ENCODE measurements around the gene YY1AP1. TPM values are rescaled to one million over a fixed set of nuclear protein-coding genes. Genes with fewer than 3 reads are reported as not detected.
"Not testable (repeated sequence)": the region's sequence is repeated elsewhere in the genome, so short reads cannot be mapped to it uniquely, and the experiment has no call there.

YY1AP1 gene
- total RNA-seq, 1 experiment from 2014 or later, result 88.5 TPM

- Mint-ChIP-seq H3K9me3 (ENCODE audit: unreplicated experiment) (peaks cover 13% of the 10 kb centered on the region), H3K27ac (ENCODE audit: low read depth, unreplicated experiment) (no peak overlapping the region), H3K4me1 (ENCODE audit: insufficient read depth, unreplicated experiment) (peaks cover 5% of the 10 kb centered on the region), H3K36me3 (ENCODE audit: insufficient read depth, unreplicated experiment) (no peaks in the 10 kb centered on the region), H3K4me3 (ENCODE audit: unreplicated experiment) (no peak overlapping the region), H3K27me3 (ENCODE audit: insufficient read depth, unreplicated experiment) (no peaks in the 10 kb centered on the region)
- ChIA-PET CTCF (interaction anchor here (0.5 to 1.6 kb wide), 2 partner anchors 12 to 312 kb away, joined by 3 to 5 read pairs; no protein-coding TSS in a partner anchor), POLR2A (interaction anchor here (0.6 to 0.9 kb wide), 3 partner anchors 12 to 82 kb away, joined by 3 to 6 read pairs (median 3); no protein-coding TSS in a partner anchor)
- DNase-seq (ENCODE audit: unreplicated experiment), result no peak
- TF ChIP-seq, protein P1, sequence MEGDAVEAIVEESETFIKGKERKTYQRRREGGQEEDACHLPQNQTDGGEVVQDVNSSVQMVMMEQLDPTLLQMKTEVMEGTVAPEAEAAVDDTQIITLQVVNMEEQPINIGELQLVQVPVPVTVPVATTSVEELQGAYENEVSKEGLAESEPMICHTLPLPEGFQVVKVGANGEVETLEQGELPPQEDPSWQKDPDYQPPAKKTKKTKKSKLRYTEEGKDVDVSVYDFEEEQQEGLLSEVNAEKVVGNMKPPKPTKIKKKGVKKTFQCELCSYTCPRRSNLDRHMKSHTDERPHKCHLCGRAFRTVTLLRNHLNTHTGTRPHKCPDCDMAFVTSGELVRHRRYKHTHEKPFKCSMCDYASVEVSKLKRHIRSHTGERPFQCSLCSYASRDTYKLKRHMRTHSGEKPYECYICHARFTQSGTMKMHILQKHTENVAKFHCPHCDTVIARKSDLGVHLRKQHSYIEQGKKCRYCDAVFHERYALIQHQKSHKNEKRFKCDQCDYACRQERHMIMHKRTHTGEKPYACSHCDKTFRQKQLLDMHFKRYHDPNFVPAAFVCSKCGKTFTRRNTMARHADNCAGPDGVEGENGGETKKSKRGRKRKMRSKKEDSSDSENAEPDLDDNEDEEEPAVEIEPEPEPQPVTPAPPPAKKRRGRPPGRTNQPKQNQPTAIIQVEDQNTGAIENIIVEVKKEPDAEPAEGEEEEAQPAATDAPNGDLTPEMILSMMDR (IDR thresholded peaks at IDR 0.05; ENCODE audit: unreplicated experiment), result no peak
- BruUV-seq (replicated peaks), result no TSS peak
- intact Hi-C loops (cut with micrococcal nuclease), result no loop called here
These were observed 52.0 kb downstream of the YY1AP1 start for GRCh38 chr1:155636397-155637153.

- H3K4me3 Mint-ChIP-seq (ENCODE audit: unreplicated experiment); DNase-seq (ENCODE audit: unreplicated experiment); H3K36me3 Mint-ChIP-seq (ENCODE audit: insufficient read depth, unreplicated experiment); H3K4me1 Mint-ChIP-seq (ENCODE audit: insufficient read depth, unreplicated experiment); intact Hi-C loops (cut with micrococcal nuclease); CTCF ChIA-PET; BruUV-seq (replicated peaks); H3K9me3 Mint-ChIP-seq (ENCODE audit: unreplicated experiment); H3K27ac Mint-ChIP-seq (ENCODE audit: low read depth, unreplicated experiment): not testable (repeated sequence)
- POLR2A ChIA-PET, result interaction anchor here (0.7 kb wide), 1 partner anchor 304 kb away, joined by 3 read pairs; no protein-coding TSS in a partner anchor
- peaks cover 22% of the 10 kb centered on the region for H3K27me3 Mint-ChIP-seq (ENCODE audit: insufficient read depth, unreplicated experiment)
These were observed 62.1 kb downstream of the YY1AP1 start for GRCh38 chr1:155626428-155626827.

GRCh38 chr1:155623357-155623756 lies 65.2 kb downstream of the YY1AP1 start:
- intact Hi-C loops (cut with micrococcal nuclease), result no loop called here
- no peak for DNase-seq (ENCODE audit: unreplicated experiment)
- peaks cover 22% of the 10 kb centered on the region for H3K27me3 Mint-ChIP-seq (ENCODE audit: insufficient read depth, unreplicated experiment)
- ChIA-PET POLR2A (interaction anchor here (0.9 kb wide), 1 partner anchor 450 kb away, joined by 4 read pairs; the partner anchor contains the start of gene KRTCAP2), CTCF (interaction anchor here (1.5 kb wide), 1 partner anchor 25 kb away, joined by 5 read pairs; no protein-coding TSS in a partner anchor)
- TF ChIP-seq, protein P1 (IDR thresholded peaks at IDR 0.05; ENCODE audit: unreplicated experiment), result no peak
- H3K36me3 Mint-ChIP-seq (ENCODE audit: insufficient read depth, unreplicated experiment), result no peaks in the 10 kb centered on the region
- H3K4me3 Mint-ChIP-seq (ENCODE audit: unreplicated experiment), result no peak overlapping the region
- H3K27ac Mint-ChIP-seq (ENCODE audit: low read depth, unreplicated experiment), result no peak overlapping the region
- H3K4me1 Mint-ChIP-seq (ENCODE audit: insufficient read depth, unreplicated experiment), result no peaks in the 10 kb centered on the region
- BruUV-seq (replicated peaks), result no TSS peak
- H3K9me3 Mint-ChIP-seq (ENCODE audit: unreplicated experiment), result no peaks in the 10 kb centered on the region

DNA sequence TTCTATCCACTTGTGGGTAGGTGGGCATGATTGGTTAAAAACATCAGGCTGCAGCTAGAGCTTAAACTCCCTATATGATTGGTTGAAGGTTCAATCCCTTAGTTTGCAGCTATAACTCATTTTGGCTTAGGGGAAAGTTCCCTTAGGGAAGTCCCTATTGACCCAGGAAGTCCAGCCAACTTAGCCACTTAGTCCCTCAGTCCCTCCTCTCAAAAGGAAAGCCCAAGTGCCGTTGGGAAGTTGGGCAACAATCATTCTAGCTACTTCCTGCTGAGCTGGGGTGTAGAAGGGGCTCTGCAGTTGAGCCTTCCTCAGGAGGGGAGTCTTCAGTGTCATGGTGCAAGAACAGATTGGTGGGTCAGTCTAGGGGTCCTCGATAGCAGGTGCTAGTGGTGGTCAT lies 66.4 kb downstream of the YY1AP1 start:
- no peak overlapping the region for H3K4me3 Mint-ChIP-seq (ENCODE audit: unreplicated experiment)
- intact Hi-C loops (cut with micrococcal nuclease), result no loop called here
- TF ChIP-seq, protein P1 (IDR thresholded peaks at IDR 0.05; ENCODE audit: unreplicated experiment), result no peak

GRCh38 chr1:155613226-155613625 lies 75.3 kb downstream of the YY1AP1 start:
- DNase-seq (ENCODE audit: unreplicated experiment); H3K27me3 Mint-ChIP-seq (ENCODE audit: insufficient read depth, unreplicated experiment); H3K27ac Mint-ChIP-seq (ENCODE audit: low read depth, unreplicated experiment); POLR2A ChIA-PET; BruUV-seq (replicated peaks); H3K4me1 Mint-ChIP-seq (ENCODE audit: insufficient read depth, unreplicated experiment); H3K4me3 Mint-ChIP-seq (ENCODE audit: unreplicated experiment); H3K9me3 Mint-ChIP-seq (ENCODE audit: unreplicated experiment); intact Hi-C loops (cut with micrococcal nuclease): not testable (repeated sequence)
- peaks cover 16% of the 10 kb centered on the region for H3K36me3 Mint-ChIP-seq (ENCODE audit: insufficient read depth, unreplicated experiment)
- CTCF ChIA-PET, result interaction anchor here (0.6 to 0.9 kb wide), 5 partner anchors 8 to 812 kb away, joined by 3 to 4 read pairs (median 3); no protein-coding TSS in a partner anchor

More for the DNA sequence above, 66.4 kb downstream of the YY1AP1 start:
- CTCF ChIA-PET, result interaction anchor here (1.2 kb wide), 1 partner anchor 121 kb away, joined by 4 read pairs; no protein-coding TSS in a partner anchor
- no peaks in the 10 kb centered on the region for H3K4me1 Mint-ChIP-seq (ENCODE audit: insufficient read depth, unreplicated experiment)
- H3K36me3 Mint-ChIP-seq (ENCODE audit: insufficient read depth, unreplicated experiment), result no peaks in the 10 kb centered on the region
- no peak overlapping the region for H3K27ac Mint-ChIP-seq (ENCODE audit: low read depth, unreplicated experiment)
- DNase-seq (ENCODE audit: unreplicated experiment), result no peak
- BruUV-seq (replicated peaks), result no TSS peak
- no peaks in the 10 kb centered on the region for H3K9me3 Mint-ChIP-seq (ENCODE audit: unreplicated experiment)
- H3K27me3 Mint-ChIP-seq (ENCODE audit: insufficient read depth, unreplicated experiment), result peaks cover 22% of the 10 kb centered on the region
- POLR2A ChIA-PET, result no interaction called here

DNA sequence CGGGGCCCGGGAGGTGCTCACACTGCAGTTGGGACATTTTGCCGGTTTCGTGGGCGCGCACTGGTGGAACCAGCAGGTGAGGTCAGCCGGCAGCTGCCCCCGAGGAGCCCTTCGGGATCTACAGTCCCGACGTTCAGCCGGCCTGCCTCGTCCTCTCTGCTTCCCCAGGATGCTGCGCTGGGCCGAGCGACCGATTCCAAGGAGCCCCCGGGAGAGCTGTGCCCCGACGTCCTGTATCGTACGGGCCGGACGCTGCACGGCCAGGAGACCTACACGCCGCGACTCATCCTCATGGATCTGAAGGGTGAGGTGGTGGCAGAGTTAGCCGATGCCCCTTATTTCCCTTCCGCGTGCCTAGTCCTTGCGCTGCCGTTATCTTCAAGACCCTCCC lies 78.3 kb downstream of the YY1AP1 start:
- H3K4me1 Mint-ChIP-seq (ENCODE audit: insufficient read depth, unreplicated experiment); DNase-seq (ENCODE audit: unreplicated experiment); BruUV-seq (replicated peaks); H3K9me3 Mint-ChIP-seq (ENCODE audit: unreplicated experiment); H3K27ac Mint-ChIP-seq (ENCODE audit: low read depth, unreplicated experiment); intact Hi-C loops (cut with micrococcal nuclease); H3K27me3 Mint-ChIP-seq (ENCODE audit: insufficient read depth, unreplicated experiment): not testable (repeated sequence)
- H3K4me3 Mint-ChIP-seq (ENCODE audit: unreplicated experiment), result peak overlapping the region; percentile 95
- H3K36me3 Mint-ChIP-seq (ENCODE audit: insufficient read depth, unreplicated experiment), result peaks cover 16% of the 10 kb centered on the region
- POLR2A ChIA-PET, result interaction anchor here (0.6 to 1.4 kb wide), 4 partner anchors 9 to 999 kb away, joined by 3 to 5 read pairs (median 4); no protein-coding TSS in a partner anchor
- CTCF ChIA-PET, result interaction anchor here (1.3 to 1.4 kb wide), 2 partner anchors 360 to 417 kb away, joined by 3 to 4 read pairs; no protein-coding TSS in a partner anchor
